Measurements from ENCODE around the gene UPK2.
A peak's percentile ranks its signal among the peaks of the same experiment; 100 is the strongest.

GRCh38 chr11:118930094-118930712 lies 25.9 kb upstream of the UPK2 start:
- no peak for TF ChIP-seq RFX5 (IDR thresholded peaks at IDR 0.05; ENCODE audit: low read length)
- TF ChIP-seq EP300 (IDR thresholded peaks at IDR 0.05; ENCODE audit: borderline replicate concordance in 1 of 2, low read depth in 1 of 2, low read length in 1 of 2), result no peak
- TF ChIP-seq CTCF (IDR thresholded peaks at IDR 0.05), result peak; percentile 92
- TF ChIP-seq NRF1 (IDR thresholded peaks at IDR 0.05; ENCODE audit: low read depth, low read length), result no peak
- TF ChIP-seq TCF12 (IDR thresholded peaks at IDR 0.05), result no peak
- TF ChIP-seq SMC3 (IDR thresholded peaks at IDR 0.05; ENCODE audit: low read depth, low read length), result peak; percentile 85
- TF ChIP-seq MXI1 (IDR thresholded peaks at IDR 0.05; ENCODE audit: low read depth, low read length), result 0 out of 2 replicates have a peak, but pooled peaks have one; percentile 29
- TF ChIP-seq POLR2AphosphoS5 (IDR thresholded peaks at IDR 0.05; ENCODE audit: low read depth, low read length), result no peak
- peak; percentile 35; the same call in 1 of the 2 replicates for TF ChIP-seq ELF1 (IDR thresholded peaks at IDR 0.05)
- peak; percentile 61; the same call in 1 of the 2 replicates for TF ChIP-seq MAX (IDR thresholded peaks at IDR 0.05; ENCODE audit: low read depth)
- no peak for TF ChIP-seq GABPA (IDR thresholded peaks at IDR 0.05; ENCODE audit: low read depth)
- no peak for TF ChIP-seq CHD2 (IDR thresholded peaks at IDR 0.05; ENCODE audit: low read length, partially characterized antibody)
- TF ChIP-seq TAF1 (IDR thresholded peaks at IDR 0.05; ENCODE audit: borderline replicate concordance, low read depth, low read length), result no peak
